Measurements from ENCODE around the gene ZC3H13.

The ZC3H13 gene

GRCh38 chr13:45915686-45916439, 136.7 kb downstream of the ZC3H13 start:
- H2AFZ ChIP-seq (ENCODE audit: low read length), result no peak overlapping the region
- no peaks in the 10 kb centered on the region for H3K36me3 ChIP-seq (ENCODE audit: insufficient read depth, low read length)
- H3K4me1 ChIP-seq (ENCODE audit: insufficient read depth, low read length, poor library complexity, severe bottlenecking), result no peaks in the 10 kb centered on the region
- H3K9ac ChIP-seq (ENCODE audit: low read depth, low read length, poor library complexity, severe bottlenecking), result no peak overlapping the region
- no peak overlapping the region for H3K4me2 ChIP-seq (ENCODE audit: low read depth, low read length, poor library complexity, severe bottlenecking)
- no peaks in the 10 kb centered on the region for H3K27me3 ChIP-seq (ENCODE audit: insufficient read depth, low read length, poor library complexity, severe bottlenecking)
- no peaks in the 10 kb centered on the region for H3K9me3 ChIP-seq (ENCODE audit: insufficient read depth, low read depth, low read length)
- H3K4me3 ChIP-seq (ENCODE audit: low read length, poor library complexity, severe bottlenecking), result no peak overlapping the region
- H4K20me1 ChIP-seq (ENCODE audit: insufficient read depth, low read length, poor library complexity, severe bottlenecking), result no peaks in the 10 kb centered on the region
- TF ChIP-seq CTCF (conservative IDR thresholded peaks at IDR 0.05; ENCODE audit: low read length), result no peak
- TF ChIP-seq EZH2phosphoT487 (IDR thresholded peaks at IDR 0.05; ENCODE audit: borderline replicate concordance), result no peak
- H3F3A ChIP-seq (ENCODE audit: low read depth), result no peaks in the 10 kb centered on the region
- H3K79me2 ChIP-seq (ENCODE audit: insufficient read depth, low read length), result no peaks in the 10 kb centered on the region
- no peaks in the 10 kb centered on the region for H3K9me2 ChIP-seq (replicated peaks; ENCODE audit: low read depth, low read length)

GRCh38 chr13:45909673-45910072, 142.9 kb downstream of the ZC3H13 start:
- TF ChIP-seq CTCF (conservative IDR thresholded peaks at IDR 0.05; ENCODE audit: low read length), result no peak
- Histone ChIP-seq H3F3A (ENCODE audit: low read depth) (no peaks in the 10 kb centered on the region), H3K4me3 (ENCODE audit: low read length, poor library complexity, severe bottlenecking) (no peak overlapping the region)

GRCh38 chr13:45909089-45909488, 143.5 kb downstream of the ZC3H13 start:
- H3F3A ChIP-seq (ENCODE audit: low read depth), result no peaks in the 10 kb centered on the region
- no peak overlapping the region for H3K4me3 ChIP-seq (ENCODE audit: low read length, poor library complexity, severe bottlenecking)
- H3K36me3 ChIP-seq (ENCODE audit: insufficient read depth, low read length), result no peaks in the 10 kb centered on the region
- no peaks in the 10 kb centered on the region for H3K9me3 ChIP-seq (ENCODE audit: insufficient read depth, low read depth, low read length)
- no peaks in the 10 kb centered on the region for H3K27me3 ChIP-seq (ENCODE audit: insufficient read depth, low read length, poor library complexity, severe bottlenecking)
- H3K9ac ChIP-seq (ENCODE audit: low read depth, low read length, poor library complexity, severe bottlenecking), result no peak overlapping the region
- H3K79me2 ChIP-seq (ENCODE audit: insufficient read depth, low read length), result no peaks in the 10 kb centered on the region
- TF ChIP-seq EZH2phosphoT487 (IDR thresholded peaks at IDR 0.05; ENCODE audit: borderline replicate concordance) (no peak), CTCF (conservative IDR thresholded peaks at IDR 0.05; ENCODE audit: low read length) (no peak)
- H2AFZ ChIP-seq (ENCODE audit: low read length), result no peak overlapping the region
- no peaks in the 10 kb centered on the region for H3K4me1 ChIP-seq (ENCODE audit: insufficient read depth, low read length, poor library complexity, severe bottlenecking)
- no peaks in the 10 kb centered on the region for H3K9me2 ChIP-seq (replicated peaks; ENCODE audit: low read depth, low read length)
- no peak overlapping the region for H3K4me2 ChIP-seq (ENCODE audit: low read depth, low read length, poor library complexity, severe bottlenecking)
- no peaks in the 10 kb centered on the region for H4K20me1 ChIP-seq (ENCODE audit: insufficient read depth, low read length, poor library complexity, severe bottlenecking)

More at GRCh38 chr13:45909673-45910072, 142.9 kb downstream of the ZC3H13 start:
- no peaks in the 10 kb centered on the region for H3K4me1 ChIP-seq (ENCODE audit: insufficient read depth, low read length, poor library complexity, severe bottlenecking)
- no peaks in the 10 kb centered on the region for H4K20me1 ChIP-seq (ENCODE audit: insufficient read depth, low read length, poor library complexity, severe bottlenecking)
- H3K79me2 ChIP-seq (ENCODE audit: insufficient read depth, low read length), result no peaks in the 10 kb centered on the region
- no peak overlapping the region for H3K9ac ChIP-seq (ENCODE audit: low read depth, low read length, poor library complexity, severe bottlenecking)
- no peaks in the 10 kb centered on the region for H3K27me3 ChIP-seq (ENCODE audit: insufficient read depth, low read length, poor library complexity, severe bottlenecking)
- no peaks in the 10 kb centered on the region for H3K36me3 ChIP-seq (ENCODE audit: insufficient read depth, low read length)
- H3K9me2 ChIP-seq (replicated peaks; ENCODE audit: low read depth, low read length), result no peaks in the 10 kb centered on the region
- no peak overlapping the region for H2AFZ ChIP-seq (ENCODE audit: low read length)
- H3K9me3 ChIP-seq (ENCODE audit: insufficient read depth, low read depth, low read length), result no peaks in the 10 kb centered on the region
- no peak overlapping the region for H3K4me2 ChIP-seq (ENCODE audit: low read depth, low read length, poor library complexity, severe bottlenecking)

Data from Loucy (cell line).